Liver (tissue), 9 donors: ENCODE measurements around the gene NOVA2. TPM values are rescaled to one million over a fixed set of nuclear protein-coding genes. Genes with fewer than 3 reads are reported as not detected.

ENCODE experiments used
- DNase-seq: peaks from one replicate; pipeline ENCODE4 v3.0.0-alpha.2; 2017; ENCODE audit warnings: low spot score
- H3K27ac ChIP-seq, 2 donors: one replicate each; pipeline ENCODE4 v1.7.0; 2013; ENCODE audit warnings: inconsistent platforms in 2 of 2, low read length in 2 of 2, control low read depth in 1 of 2, low read depth in 1 of 2, mild to moderate bottlenecking in 1 of 2
- H3K27me3 ChIP-seq, 4 donors: one replicate each; pipeline versions ENCODE4 v1.6.1 to v1.7.0; 2013; ENCODE audit warnings: low read length in 3 of 4, inconsistent platforms in 1 of 4, mild to moderate bottlenecking in 1 of 4, moderate library complexity in 1 of 4; ENCODE audit not compliant: control insufficient read depth in 4 of 4, insufficient read depth in 4 of 4
- H3K36me3 ChIP-seq, 4 donors: one replicate each; pipeline versions ENCODE4 v1.6.1 to v1.7.0; 2013; ENCODE audit warnings: low read length in 3 of 4, mild to moderate bottlenecking in 3 of 4, low read depth in 1 of 4, moderate library complexity in 1 of 4; ENCODE audit not compliant: control insufficient read depth in 4 of 4, insufficient read depth in 3 of 4
- H3K4me1 ChIP-seq, 4 donors: one replicate each; pipeline versions ENCODE4 v1.6.1 to v1.7.0; 2013; ENCODE audit warnings: low read length in 3 of 4, mild to moderate bottlenecking in 3 of 4, moderate library complexity in 1 of 4; ENCODE audit not compliant: control insufficient read depth in 4 of 4, insufficient read depth in 4 of 4
- H3K4me3 ChIP-seq, 3 donors: one replicate each; pipeline versions ENCODE4 v1.6.1 to v1.7.0; 2013; ENCODE audit warnings: low read length in 3 of 3, control low read depth in 1 of 3, low read depth in 1 of 3, mild to moderate bottlenecking in 1 of 3
- H3K9ac ChIP-seq, 2 donors: one replicate each; pipeline ENCODE4 v1.7.0; 2013; ENCODE audit warnings: low read length in 2 of 2, mild to moderate bottlenecking in 2 of 2, moderate library complexity in 2 of 2, control low read depth in 1 of 2, low read depth in 1 of 2
- H3K9me3 ChIP-seq, 4 donors: one replicate each; pipeline versions ENCODE4 v1.6.1 to v1.7.0; 2013; ENCODE audit warnings: low read length in 3 of 4; ENCODE audit not compliant: control insufficient read depth in 4 of 4
- EGR1 ChIP-seq, 2 donors: IDR thresholded peaks; 2 replicates each; pipeline ENCODE4 v1.6.1; 2016 to 2018; ENCODE audit warnings: antibody characterized with exemption in 2 of 2, low read depth in 2 of 2
- FOXA1 ChIP-seq: IDR thresholded peaks from 2 replicates; pipeline ENCODE4 v1.6.1; 2016; ENCODE audit warnings: antibody characterized with exemption
- FOXA2 ChIP-seq: IDR thresholded peaks from 2 replicates; pipeline ENCODE4 v1.6.1; 2016; ENCODE audit warnings: antibody characterized with exemption
- GABPA ChIP-seq, 2 donors: IDR thresholded peaks in 1 of 2; conservative IDR thresholded peaks in 1 of 2; 2 replicates each; pipeline ENCODE4 v1.6.1; 2016; ENCODE audit warnings: antibody characterized with exemption in 2 of 2, mild to moderate bottlenecking in 1 of 2, moderate library complexity in 1 of 2
- HNF4G ChIP-seq: IDR thresholded peaks from 2 replicates; pipeline ENCODE4 v1.6.1; 2016; ENCODE audit warnings: antibody characterized with exemption
- JUND ChIP-seq, 2 donors: IDR thresholded peaks; 2 replicates each; pipeline ENCODE4 v1.6.1; 2016; ENCODE audit warnings: antibody characterized with exemption in 2 of 2
- NR2F2 ChIP-seq: IDR thresholded peaks from 2 replicates; pipeline ENCODE4 v1.6.1; 2016; ENCODE audit warnings: antibody characterized with exemption
- RAD21 ChIP-seq, 2 donors: IDR thresholded peaks; 2 replicates each; pipeline ENCODE4 v1.6.1; 2016; ENCODE audit warnings: antibody characterized with exemption in 2 of 2, mild to moderate bottlenecking in 2 of 2
- RXRA ChIP-seq, 2 donors: IDR thresholded peaks; 2 replicates each; pipeline ENCODE4 v1.6.1; 2017 to 2018; ENCODE audit warnings: antibody characterized with exemption in 2 of 2, mild to moderate bottlenecking in 1 of 2
- TAF1 ChIP-seq: conservative IDR thresholded peaks from 2 replicates; pipeline ENCODE4 v1.6.1; 2016; ENCODE audit warnings: antibody characterized with exemption, mild to moderate bottlenecking
- YY1 ChIP-seq: IDR thresholded peaks from 2 replicates; pipeline ENCODE4 v1.6.1; 2016; ENCODE audit warnings: antibody characterized with exemption, mild to moderate bottlenecking
- WGBS: extraction: QIAGEN DNeasy Blood & Tissue Kit; methylation state at CpG from one replicate; pipeline ENCODE4 v1.1.7; 2013; 5-methylcytosine and 5-hydroxymethylcytosine counted together
- polyA plus RNA-seq, 2 donors: library from polyadenylated mRNA; stranded (reverse) in 1 of 2; unstranded in 1 of 2; fragments of 200-250 nt in 1 of 2; fragments of >200 nt in 1 of 2; fragmentation: Nextera tagmentation in 1 of 2; extraction: Ambion mirVana in 1 of 2; gene quantifications; one replicate each; pipeline versions ENCODE4 v1.2.1 to v1.2.3, GENCODE V29; 2013 to 2015
- total RNA-seq, 2 donors: library from RNA; depleted of rRNA; stranded (reverse); fragments of >200 nt; gene quantifications; one replicate each; pipeline ENCODE4 v1.2.3, GENCODE V29; 2014
- TF ChIP-seq, protein P1 (sequence below): fragments of 150-350 bp; IDR thresholded peaks from 2 replicates; pipeline ENCODE4 v1.5.1; 2017; ENCODE audit warnings: improper control_type of control experiment, low read depth, low read length; ENCODE audit not compliant: missing input control
- TF ChIP-seq, protein P2 (sequence below): IDR thresholded peaks from 2 replicates; pipeline ENCODE4 v1.6.1; 2016; ENCODE audit warnings: antibody characterized with exemption
- TF ChIP-seq, protein P3 (sequence below): IDR thresholded peaks from 2 replicates; pipeline ENCODE4 v1.6.1; 2016; ENCODE audit warnings: antibody characterized with exemption
- TF ChIP-seq, protein P4 (sequence below): IDR thresholded peaks from 2 replicates; pipeline ENCODE4 v1.6.1; 2016; ENCODE audit warnings: antibody characterized with exemption
- TF ChIP-seq, protein P5 (sequence below): IDR thresholded peaks from 2 replicates; pipeline ENCODE4 v1.6.1; 2016; ENCODE audit warnings: antibody characterized with exemption, mild to moderate bottlenecking
- donor health status: healthy.
- donor health status: healthy.
- donor health status: healthy.
- donor health status: healthy.
- donor health status: healthy.

The NOVA2 gene
- total and polyA plus RNA-seq, 4 donors, result 0.31 to 1.6 (median 0.42) TPM

DNA sequence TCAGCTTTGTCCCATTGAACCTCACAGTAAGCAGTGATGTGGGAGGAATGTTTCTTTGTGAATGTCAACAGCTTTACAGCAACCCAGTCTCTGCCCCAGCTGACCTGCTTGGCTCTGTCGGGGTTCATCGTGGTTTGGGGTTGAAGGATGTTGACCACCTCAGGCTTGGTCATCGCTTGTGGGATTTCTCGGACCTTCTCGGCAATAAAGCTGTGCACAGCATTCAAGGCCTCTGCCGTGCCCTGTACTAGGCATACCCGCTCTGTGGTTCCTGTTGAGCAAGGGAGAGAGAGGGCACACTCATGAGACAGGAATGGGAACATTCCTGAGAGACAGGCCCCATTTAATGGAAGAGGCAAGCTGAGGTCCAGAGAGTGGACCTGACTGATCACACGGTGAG is 20.0 kb downstream of the NOVA2 start:
- Histone ChIP-seq H3K4me3 (no peak overlapping the region), H3K4me1 (peaks cover 0 to 7% (median 3%) of the 10 kb centered on the region in 4 donors), H3K27ac (no peak overlapping the region), H3K36me3 (no peaks in the 10 kb centered on the region), H3K27me3 (peaks cover 0 to 4% (median 0%) of the 10 kb centered on the region in 4 donors), H3K9ac (no peak overlapping the region), H3K9me3 (peaks cover 0 to 7% (median 3%) of the 10 kb centered on the region in 4 donors)
- no peak for TF ChIP-seq HNF4G
- no peak for TF ChIP-seq RAD21 (IDR thresholded peaks at IDR 0.05)
- no peak for TF ChIP-seq EGR1 (IDR thresholded peaks at IDR 0.05; ENCODE audit: low read depth in 2 of 2)
- TF ChIP-seq JUND (IDR thresholded peaks at IDR 0.05), result no peak
- TF ChIP-seq, protein P1, sequence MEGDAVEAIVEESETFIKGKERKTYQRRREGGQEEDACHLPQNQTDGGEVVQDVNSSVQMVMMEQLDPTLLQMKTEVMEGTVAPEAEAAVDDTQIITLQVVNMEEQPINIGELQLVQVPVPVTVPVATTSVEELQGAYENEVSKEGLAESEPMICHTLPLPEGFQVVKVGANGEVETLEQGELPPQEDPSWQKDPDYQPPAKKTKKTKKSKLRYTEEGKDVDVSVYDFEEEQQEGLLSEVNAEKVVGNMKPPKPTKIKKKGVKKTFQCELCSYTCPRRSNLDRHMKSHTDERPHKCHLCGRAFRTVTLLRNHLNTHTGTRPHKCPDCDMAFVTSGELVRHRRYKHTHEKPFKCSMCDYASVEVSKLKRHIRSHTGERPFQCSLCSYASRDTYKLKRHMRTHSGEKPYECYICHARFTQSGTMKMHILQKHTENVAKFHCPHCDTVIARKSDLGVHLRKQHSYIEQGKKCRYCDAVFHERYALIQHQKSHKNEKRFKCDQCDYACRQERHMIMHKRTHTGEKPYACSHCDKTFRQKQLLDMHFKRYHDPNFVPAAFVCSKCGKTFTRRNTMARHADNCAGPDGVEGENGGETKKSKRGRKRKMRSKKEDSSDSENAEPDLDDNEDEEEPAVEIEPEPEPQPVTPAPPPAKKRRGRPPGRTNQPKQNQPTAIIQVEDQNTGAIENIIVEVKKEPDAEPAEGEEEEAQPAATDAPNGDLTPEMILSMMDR, result no peak
- TF ChIP-seq, protein P2, sequence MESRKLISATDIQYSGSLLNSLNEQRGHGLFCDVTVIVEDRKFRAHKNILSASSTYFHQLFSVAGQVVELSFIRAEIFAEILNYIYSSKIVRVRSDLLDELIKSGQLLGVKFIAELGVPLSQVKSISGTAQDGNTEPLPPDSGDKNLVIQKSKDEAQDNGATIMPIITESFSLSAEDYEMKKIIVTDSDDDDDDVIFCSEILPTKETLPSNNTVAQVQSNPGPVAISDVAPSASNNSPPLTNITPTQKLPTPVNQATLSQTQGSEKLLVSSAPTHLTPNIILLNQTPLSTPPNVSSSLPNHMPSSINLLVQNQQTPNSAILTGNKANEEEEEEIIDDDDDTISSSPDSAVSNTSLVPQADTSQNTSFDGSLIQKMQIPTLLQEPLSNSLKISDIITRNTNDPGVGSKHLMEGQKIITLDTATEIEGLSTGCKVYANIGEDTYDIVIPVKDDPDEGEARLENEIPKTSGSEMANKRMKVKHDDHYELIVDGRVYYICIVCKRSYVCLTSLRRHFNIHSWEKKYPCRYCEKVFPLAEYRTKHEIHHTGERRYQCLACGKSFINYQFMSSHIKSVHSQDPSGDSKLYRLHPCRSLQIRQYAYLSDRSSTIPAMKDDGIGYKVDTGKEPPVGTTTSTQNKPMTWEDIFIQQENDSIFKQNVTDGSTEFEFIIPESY, result no peak
- no peak for TF ChIP-seq FOXA1
- no peak for TF ChIP-seq TAF1
- TF ChIP-seq, protein P3, sequence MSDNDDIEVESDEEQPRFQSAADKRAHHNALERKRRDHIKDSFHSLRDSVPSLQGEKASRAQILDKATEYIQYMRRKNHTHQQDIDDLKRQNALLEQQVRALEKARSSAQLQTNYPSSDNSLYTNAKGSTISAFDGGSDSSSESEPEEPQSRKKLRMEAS, result no peak
- TF ChIP-seq, protein P4, sequence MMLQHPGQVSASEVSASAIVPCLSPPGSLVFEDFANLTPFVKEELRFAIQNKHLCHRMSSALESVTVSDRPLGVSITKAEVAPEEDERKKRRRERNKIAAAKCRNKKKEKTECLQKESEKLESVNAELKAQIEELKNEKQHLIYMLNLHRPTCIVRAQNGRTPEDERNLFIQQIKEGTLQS, result no peak
- no peak for TF ChIP-seq FOXA2
- TF ChIP-seq, protein P5, sequence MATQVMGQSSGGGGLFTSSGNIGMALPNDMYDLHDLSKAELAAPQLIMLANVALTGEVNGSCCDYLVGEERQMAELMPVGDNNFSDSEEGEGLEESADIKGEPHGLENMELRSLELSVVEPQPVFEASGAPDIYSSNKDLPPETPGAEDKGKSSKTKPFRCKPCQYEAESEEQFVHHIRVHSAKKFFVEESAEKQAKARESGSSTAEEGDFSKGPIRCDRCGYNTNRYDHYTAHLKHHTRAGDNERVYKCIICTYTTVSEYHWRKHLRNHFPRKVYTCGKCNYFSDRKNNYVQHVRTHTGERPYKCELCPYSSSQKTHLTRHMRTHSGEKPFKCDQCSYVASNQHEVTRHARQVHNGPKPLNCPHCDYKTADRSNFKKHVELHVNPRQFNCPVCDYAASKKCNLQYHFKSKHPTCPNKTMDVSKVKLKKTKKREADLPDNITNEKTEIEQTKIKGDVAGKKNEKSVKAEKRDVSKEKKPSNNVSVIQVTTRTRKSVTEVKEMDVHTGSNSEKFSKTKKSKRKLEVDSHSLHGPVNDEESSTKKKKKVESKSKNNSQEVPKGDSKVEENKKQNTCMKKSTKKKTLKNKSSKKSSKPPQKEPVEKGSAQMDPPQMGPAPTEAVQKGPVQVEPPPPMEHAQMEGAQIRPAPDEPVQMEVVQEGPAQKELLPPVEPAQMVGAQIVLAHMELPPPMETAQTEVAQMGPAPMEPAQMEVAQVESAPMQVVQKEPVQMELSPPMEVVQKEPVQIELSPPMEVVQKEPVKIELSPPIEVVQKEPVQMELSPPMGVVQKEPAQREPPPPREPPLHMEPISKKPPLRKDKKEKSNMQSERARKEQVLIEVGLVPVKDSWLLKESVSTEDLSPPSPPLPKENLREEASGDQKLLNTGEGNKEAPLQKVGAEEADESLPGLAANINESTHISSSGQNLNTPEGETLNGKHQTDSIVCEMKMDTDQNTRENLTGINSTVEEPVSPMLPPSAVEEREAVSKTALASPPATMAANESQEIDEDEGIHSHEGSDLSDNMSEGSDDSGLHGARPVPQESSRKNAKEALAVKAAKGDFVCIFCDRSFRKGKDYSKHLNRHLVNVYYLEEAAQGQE, result no peak
- no peak for TF ChIP-seq RXRA (IDR thresholded peaks at IDR 0.05)
- no peak for TF ChIP-seq NR2F2
- TF ChIP-seq YY1, result no peak
- TF ChIP-seq GABPA (IDR thresholded peaks at IDR 0.05 in 1 of 2, conservative IDR thresholded peaks at IDR 0.05 in 1 of 2), result no peak
- WGBS, result 95% methylated on average over 8 of the region's 8 CpGs
- no peak for DNase-seq
